ENCODE results near the gene UBE4B.

- TF ChIP-seq CTCF (IDR thresholded peaks at IDR 0.05; ENCODE audit: low read depth, low read length) = no peak
- no peak for TF ChIP-seq EZH2phosphoT487 (IDR thresholded peaks at IDR 0.05; ENCODE audit: low read depth)
Observed at GRCh38 chr1:10074852-10075730, 42.3 kb downstream of the UBE4B start.

All from OCI-LY3 (cell line).